ENCODE data around the gene SPATA31D3.
A peak's percentile ranks its signal among the peaks of the same experiment; 100 is the strongest.
"Not testable (repeated sequence)": the region's sequence is repeated elsewhere in the genome, so short reads cannot be mapped to it uniquely, and the experiment has no call there.

Gene SPATA31D3

DNA sequence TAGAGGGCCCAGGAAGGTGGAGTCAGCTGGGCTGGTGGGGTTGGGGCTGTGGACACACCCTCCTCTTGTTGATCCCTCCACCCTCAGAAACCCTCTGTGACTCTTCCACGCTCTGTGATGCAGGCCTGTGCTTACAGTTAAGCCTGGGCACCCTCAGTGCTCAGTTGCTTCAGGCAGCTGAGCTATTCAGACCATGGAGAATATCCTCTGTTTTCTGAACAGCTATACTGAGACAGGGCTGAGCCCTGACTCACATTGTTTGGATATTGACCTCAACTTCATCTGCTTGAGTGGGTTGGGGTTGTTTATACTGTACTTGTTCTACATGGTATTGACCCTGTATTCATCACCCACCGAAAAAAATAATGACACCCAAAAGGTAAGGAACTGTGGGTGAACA is at the start of gene SPATA31D3:
TSS of gene SPATA31D3 (plus strand) at position 108 of the 400 bp plus-strand sequence. CDS start at position 194, 86 bp downstream.
- DNase-seq (ENCODE audit: low read depth, low spot score) = not testable (repeated sequence)

DNA sequence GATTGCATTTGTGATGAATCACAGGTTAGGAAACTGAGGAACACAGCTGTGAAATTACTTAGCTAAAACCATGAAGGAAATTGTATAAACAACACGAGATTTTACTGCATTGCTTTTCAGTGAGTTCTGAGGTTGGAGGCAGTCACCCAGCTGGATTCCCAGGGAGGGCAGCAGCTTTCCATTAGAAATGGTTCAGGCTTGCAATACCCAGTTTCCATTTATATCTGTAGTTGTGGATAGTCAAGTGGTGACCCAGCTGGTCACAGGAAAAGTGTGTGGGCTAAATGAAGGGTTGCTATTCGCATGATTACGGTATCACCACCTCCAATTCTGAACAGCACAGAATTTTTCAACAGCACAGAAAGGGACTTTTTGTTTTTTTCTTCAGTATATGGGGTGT is 49.4 kb upstream of the SPATA31D3 start:
- DNase-seq (ENCODE audit: low read depth, low spot score) = no peak

DNA sequence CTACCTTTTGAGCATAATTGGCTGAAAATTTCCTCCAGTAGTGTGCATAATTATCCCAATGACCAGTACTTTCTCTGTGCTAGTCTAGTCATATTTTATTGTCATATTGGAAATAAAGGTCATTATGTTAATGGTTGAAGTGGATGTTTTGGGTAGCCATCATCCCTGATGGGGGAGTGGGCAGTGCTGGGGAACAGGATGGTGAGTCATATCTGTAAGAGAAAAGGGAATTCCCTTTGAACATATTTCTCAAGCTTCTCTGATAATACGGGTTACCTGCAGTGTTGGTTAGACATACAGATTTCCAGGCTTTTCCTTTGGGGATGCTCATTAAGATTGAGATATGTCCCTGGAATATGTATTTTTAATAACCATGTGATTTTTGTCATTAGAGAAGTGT is 48.4 kb upstream of the SPATA31D3 start:
- DNase-seq (ENCODE audit: low read depth, low spot score) = no peak

DNA sequence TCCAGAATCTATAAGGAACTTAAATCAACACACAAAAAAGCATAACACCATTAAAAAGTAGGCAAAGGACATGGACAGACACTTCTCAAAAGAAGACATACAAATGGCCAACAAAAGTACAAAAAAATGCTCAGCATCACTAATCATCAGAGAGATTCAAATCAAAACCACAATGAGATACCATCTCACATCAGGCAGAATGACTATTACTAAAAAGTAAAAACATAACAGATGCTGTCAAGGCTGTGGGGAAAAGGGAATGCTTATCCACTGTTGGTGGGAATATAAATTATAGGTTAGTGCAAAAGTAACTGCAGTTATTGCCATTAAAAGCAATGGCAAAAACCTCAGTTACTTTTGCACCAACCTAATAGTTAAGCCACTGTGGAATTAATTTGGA is 47.2 kb upstream of the SPATA31D3 start:
- DNase-seq (ENCODE audit: low read depth, low spot score) = no peak

DNA sequence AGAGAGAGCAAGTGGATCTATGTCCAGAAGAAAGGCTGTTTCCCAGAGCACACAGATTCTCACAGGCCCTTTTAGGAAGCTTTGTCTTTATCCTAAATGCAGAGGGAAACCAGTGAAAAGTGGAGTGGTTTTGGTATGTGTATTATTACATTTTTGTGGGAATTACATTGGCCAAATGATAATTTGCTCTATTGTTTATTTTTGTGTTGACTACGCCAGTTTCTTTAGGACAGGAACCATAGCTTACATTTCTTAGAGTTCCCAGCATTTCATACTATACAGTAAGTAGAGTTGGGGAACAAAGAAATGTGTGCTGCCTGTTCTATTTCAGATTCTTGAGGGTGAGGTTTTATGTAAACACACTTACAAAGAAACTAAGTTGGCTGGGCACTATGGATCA is 44.4 kb upstream of the SPATA31D3 start:
- peak; percentile 42 for DNase-seq (ENCODE audit: low read depth, low spot score)

DNA sequence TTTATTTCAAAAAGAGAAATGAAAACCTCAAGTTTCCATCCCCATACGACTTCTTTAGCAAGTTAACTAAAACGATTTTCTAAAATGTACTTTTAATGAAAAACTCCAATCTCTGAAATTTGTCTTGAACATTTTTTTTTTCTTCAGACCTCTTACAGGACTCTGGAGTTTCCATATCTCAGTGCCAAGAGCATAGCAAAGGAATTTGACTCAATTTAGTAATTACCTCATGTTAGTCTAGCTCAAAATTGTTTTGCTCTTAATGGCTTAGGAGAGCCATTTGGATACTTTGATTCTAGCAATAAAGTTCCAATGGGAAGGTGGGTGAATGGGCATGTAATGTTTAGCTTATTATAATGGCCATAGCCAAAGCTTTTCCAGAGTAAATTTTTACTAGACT is 41.1 kb upstream of the SPATA31D3 start:
- DNase-seq (ENCODE audit: low read depth, low spot score) = peak; percentile 33

DNA sequence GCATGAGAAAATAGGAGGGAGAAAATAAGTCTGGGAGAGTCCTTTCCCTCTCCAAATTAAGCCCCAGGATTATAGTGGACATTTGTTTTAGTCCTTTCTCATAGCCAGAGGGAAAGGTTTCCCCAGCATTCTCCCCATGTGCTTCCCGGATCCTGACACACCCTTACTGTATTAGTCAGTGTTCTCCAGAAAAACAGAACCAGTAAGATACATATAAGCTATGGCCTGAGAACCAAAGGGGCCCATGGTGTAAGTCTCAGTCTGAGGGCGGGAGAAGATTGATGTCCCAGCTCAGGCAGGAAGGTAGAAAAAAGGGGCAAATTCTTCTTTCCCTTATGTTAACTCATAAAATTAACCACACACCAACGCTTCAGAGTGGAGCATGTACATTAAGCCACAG is 40.7 kb upstream of the SPATA31D3 start:
- DNase-seq (ENCODE audit: low read depth, low spot score) = no peak

DNA sequence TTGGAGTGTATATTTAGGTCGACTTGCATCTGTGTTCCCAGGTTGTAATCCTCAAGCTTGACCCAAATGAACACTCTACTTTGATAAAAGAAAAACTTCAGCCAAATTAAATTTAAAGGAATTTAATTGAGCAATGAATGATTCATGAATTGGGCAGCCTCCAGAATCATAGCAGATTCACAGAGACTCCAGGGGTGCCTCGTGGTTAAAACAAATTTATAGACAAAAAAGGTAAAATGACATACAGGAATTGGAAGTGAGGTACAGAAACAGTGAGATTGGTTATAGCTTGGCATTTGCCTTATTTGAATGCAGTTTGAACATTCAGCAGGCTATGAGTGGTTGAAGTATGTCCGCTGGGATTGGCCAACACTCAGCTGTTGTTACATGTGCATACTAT is 36.6 kb upstream of the SPATA31D3 start:
- peak; percentile 32 for DNase-seq (ENCODE audit: low read depth, low spot score)

DNA sequence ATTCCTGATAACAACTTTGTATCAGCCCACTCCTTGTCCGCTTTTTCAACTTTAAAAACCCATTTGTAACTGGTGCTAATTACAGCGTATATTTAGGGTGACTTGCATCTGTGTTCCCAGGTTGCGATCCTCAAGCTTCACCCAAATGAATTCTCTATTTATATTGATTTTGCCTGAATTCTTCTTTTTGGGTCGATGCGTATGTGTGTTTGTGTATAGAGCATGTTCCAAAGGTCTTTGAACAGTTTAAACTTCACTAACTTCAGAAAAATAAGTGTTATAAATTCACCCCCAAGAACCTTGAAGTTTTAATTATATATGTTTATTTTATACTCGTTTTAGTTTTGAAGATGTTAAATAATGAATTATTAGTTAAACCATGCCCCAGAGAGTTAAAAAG is 31.2 kb upstream of the SPATA31D3 start:
- DNase-seq (ENCODE audit: low read depth, low spot score) = no peak

DNA sequence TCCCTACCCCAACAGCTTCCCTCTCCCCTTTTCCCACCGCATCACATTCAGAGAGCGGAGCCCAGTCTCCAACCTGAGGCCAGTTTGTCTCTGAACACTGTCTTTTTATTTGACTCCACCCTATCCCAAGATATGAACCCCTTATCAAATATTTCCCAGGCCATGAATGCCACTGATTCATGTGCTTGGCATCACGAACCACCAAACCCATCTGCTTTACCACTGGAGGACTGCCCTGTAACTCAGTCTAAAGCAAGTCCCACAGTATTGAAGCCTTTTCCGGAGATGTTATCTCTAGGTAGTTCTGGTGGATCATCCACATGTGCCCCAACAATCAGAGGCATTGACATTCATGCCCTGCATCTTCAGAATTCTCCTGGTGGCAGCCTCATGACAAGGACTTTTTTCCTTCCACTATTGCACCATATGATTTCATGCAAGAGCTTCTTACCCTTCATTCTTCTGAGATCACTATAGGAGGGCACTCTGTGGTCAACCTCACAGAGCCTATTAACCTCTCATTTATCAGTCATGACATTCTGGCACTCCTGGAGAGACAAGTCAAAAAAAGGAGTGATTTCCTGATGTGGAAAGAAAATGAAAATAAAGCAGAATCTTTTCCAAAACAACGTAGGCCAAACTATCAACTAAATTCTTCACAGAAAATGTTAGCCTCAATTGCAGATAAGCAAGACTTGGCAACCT is 27.3 kb upstream of the SPATA31D3 start:
- DNase-seq (ENCODE audit: low read depth, low spot score) = no peak

DNA sequence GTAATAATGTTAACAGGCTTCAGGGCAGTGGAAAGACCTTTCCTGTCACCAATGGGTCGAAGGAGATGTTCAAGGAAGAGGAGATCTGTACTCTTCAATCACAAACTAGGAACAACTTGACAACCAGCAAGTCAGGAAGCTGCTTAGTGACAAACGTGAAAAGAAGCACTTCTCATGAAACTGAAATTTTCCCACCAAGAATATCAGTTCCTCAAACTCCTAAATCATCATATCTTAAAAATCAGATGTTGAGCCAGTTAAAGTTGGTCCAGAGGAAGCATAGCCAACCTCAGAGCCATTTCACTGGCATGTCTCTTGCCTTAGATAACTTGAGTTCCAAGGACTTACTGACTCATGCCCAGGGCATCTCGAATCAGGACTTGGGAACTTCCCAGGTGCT is 24.8 kb upstream of the SPATA31D3 start:
- DNase-seq (ENCODE audit: low read depth, low spot score) = not testable (repeated sequence)

DNA sequence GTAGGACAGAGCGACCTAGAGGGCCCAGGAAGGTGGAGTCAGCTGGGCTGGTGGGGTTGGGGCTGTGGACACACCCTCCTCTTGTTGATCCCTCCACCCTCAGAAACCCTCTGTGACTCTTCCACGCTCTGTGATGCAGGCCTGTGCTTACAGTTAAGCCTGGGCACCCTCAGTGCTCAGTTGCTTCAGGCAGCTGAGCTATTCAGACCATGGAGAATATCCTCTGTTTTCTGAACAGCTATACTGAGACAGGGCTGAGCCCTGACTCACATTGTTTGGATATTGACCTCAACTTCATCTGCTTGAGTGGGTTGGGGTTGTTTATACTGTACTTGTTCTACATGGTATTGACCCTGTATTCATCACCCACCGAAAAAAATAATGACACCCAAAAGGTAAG is 15.0 kb upstream of the SPATA31D3 start, which contains the start of gene SPATA31D4:
TSS of gene SPATA31D4 (plus strand) at position 124 of the 400 bp plus-strand sequence. CDS start at position 210, 86 bp downstream.
- not testable (repeated sequence) for DNase-seq (ENCODE audit: low read depth, low spot score)

DNA sequence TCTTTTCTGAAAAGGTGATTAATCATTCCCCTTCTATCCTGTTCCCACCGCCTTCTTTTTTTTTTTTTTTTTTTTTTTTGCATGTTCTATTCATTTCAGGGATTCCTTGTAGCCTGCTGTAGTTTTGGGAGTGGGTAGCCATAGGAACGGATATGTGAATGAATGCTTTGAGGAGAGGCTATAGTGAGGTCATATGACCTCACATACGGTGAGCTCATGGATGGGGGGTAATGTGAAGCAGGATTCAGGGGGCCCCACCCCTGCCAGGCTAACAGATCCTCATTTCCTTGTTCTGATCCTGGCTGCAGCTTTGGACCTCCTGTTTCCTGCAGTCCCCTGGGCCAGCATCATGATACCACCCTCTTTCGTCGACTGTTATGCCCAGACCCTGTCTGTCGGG is 13.2 kb upstream of the SPATA31D3 start:
- DNase-seq (ENCODE audit: low read depth, low spot score) = not testable (repeated sequence)

DNA sequence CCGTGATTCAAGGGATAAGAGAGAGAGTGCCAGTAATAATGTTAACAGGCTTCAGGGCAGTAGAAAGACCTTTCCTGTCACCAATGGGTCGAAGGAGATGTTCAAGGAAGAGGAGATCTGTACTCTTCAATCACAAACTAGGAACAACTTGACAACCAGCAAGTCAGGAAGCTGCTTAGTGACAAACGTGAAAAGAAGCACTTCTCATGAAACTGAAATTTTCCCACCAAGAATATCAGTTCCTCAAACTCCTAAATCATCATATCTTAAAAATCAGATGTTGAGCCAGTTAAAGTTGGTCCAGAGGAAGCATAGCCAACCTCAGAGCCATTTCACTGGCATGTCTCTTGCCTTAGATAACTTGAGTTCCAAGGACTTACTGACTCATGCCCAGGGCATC is 9.8 kb upstream of the SPATA31D3 start:
- DNase-seq (ENCODE audit: low read depth, low spot score) = not testable (repeated sequence)

DNA sequence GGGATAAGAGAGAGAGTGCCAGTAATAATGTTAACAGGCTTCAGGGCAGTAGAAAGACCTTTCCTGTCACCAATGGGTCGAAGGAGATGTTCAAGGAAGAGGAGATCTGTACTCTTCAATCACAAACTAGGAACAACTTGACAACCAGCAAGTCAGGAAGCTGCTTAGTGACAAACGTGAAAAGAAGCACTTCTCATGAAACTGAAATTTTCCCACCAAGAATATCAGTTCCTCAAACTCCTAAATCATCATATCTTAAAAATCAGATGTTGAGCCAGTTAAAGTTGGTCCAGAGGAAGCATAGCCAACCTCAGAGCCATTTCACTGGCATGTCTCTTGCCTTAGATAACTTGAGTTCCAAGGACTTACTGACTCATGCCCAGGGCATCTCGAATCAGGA is 5.3 kb downstream of the SPATA31D3 start:
- DNase-seq (ENCODE audit: low read depth, low spot score) = not testable (repeated sequence)

DNA sequence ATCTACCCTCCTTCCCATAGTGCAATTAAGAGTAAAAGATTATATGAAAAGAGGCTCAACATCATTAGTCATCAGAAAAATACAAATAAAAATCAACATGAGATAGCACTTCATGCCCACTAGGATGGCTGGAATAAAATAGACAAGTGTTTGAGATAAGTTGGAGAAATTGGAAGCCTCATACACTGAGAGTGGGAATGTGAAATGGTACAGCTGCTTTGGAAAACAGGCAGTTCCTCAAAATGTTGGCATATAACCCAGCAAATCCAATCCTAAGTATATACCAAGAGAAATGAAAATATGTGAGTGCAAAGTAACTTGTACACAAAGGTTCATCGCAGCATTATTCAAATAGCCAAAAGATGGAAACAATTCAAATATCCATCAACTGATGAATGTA is 9.8 kb downstream of the SPATA31D3 start:
- no peak for DNase-seq (ENCODE audit: low read depth, low spot score)

DNA sequence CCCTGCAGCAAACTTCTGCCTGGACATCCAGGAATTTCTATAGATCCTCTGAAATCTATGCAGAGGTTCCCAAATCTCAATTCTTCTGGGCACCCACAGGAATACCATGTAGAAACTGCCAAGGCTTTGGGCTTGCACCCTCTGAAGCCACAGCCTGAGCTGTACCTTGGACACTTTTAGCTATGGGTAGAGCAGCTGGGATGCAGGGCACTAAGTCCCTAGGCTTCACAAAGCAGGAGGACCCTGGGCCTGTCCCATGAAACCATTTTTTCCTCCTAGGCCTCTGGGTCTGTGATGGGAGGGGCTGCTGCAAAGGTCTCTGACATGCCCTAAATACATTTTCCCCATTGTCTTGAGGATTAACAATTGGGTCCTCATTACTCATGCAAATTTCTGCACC is 12.3 kb downstream of the SPATA31D3 start:
- no peak for DNase-seq (ENCODE audit: low read depth, low spot score)

DNA sequence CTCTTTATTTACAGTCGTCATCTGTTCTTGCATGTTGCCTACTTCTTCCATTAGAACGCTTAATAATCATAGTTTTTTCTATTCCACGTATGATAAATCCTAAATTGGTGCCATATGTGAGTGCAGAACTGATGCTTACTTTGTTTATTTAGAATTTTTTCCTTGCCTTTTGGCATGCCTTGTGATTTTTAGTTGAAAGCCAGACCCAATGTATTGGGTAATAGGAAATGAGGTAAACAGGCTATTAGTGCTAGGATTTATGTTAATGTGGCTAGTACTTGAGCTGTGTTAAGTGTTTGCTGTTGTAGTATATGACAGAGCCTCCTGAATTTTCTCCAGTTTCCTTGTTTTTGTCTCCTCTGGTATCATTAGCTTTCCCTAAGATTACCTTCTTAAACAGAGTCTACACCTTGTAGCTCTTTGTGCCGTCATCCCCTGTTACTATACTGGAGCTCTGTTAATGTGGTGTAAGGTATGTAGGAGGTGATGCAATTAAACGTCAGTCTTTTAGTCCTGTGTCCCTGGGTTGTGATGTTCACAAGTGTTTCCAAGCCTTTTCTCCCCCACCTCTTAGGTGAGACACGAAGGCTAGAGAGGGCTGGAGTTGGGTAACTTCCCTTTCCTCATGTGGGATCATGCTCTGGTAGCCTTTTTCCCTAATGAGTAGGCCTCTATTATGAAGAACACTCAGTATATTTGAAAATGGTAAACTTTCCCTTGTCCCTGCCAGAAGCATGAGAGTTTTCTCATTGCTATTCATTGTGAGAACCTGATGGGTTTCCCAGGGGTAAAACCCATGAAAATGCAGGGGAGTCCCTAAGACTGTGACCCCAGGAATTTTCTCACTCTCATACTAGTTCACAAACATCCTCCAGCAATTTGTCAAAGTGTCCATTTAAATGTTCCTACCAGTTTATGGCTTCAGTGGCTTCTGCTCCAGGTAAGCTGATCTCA is 21.2 kb downstream of the SPATA31D3 start:
- no peak for DNase-seq (ENCODE audit: low read depth, low spot score)

DNA sequence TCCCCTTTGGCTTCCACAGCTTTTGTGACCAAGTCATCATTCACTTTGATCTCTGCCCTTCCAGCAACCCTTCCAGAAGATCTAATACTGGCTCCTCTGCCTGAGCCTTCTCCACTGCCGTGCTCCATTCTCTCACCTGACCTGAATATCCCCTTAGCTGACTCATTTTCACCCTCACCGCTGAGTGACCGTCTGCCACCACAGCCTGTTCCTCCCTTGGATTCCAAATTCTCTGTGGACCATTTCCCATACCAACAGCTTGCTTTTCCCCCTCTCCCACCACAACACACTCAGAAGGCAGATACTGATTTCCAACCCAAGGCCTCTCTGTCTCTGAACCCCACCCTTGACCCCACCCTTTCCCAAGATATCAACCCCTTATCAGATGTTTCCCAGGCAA is 24.7 kb downstream of the SPATA31D3 start:
- no peak for DNase-seq (ENCODE audit: low read depth, low spot score)

DNA sequence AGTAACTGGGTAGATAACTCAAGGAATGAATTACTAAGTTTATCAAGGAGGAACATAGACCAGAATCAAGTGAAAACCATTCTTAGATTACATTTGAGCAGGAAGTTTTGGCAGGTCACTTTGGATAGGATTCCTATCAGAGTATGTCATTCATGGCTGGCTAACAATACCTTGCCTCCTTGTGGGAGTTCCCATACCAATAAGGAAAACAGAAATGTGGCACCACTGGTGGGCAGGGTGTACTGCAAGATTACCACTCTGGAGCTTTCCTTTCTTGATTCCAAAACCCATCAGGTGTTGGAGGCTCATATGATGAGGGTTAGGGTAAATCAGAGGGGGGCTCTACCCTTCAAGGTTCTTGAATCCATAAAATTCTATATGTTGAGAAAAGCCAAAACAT is 26.7 kb downstream of the SPATA31D3 start:
- DNase-seq (ENCODE audit: low read depth, low spot score) = peak; percentile 47

DNA sequence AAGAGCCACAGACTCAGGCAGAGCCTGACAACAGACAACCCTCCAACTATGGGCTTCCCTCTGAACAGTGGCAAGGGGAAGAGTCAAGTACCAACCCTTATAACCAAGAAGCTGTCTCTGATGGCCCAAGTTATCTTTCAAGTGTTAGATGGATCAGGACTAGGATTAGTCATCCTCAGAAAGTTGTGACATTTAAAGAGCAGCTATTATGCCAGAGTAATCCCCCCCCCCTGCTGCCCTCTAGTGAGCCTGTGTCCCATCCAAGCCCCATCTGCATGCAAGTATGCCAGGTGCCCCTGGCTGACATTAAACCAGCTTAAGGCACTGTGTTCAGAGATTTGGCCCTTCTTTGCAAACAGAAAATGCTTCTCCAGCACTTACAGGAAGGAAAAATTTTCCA is 28.4 kb downstream of the SPATA31D3 start:
- DNase-seq (ENCODE audit: low read depth, low spot score) = no peak

DNA sequence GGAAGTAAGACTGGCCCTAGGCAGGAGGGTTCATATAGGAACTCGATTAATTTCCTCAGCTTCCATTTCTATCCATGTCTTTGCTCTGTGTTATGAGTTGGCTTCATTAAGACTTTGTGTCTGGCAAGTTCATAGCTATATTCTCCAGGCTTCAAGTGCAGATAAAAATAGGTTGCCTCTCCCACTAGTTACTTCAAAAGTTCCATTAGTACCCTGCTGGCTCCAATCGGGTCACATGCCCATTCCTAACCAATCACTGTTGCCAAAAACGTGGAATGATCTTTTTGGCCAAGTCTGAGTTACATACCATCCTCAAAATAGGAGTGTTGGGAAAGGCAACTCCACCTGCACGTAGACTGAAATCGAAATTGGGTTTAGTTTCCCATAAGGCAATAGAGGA is 31.5 kb downstream of the SPATA31D3 start:
- DNase-seq (ENCODE audit: low read depth, low spot score) = no peak

DNA sequence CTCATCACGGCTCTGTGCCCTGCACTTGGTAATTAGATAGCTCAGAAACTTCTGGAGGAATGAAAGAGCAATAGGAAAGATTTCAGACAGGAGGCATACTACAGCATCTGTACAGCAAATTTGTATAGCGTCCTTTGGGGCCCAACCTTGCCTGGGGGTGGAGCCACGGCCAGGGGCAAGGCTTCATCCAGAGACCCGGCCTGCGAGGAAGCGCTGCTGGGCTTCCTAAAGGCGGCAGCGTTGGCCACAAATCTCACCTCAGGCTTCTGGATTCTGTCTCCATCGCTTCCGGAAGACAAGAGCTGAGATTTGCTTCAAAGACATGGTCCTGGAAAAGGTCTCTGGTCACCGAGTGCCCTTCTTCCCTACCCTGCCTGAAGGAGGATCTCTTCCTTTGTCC is 33.1 kb downstream of the SPATA31D3 start:
- no peak for DNase-seq (ENCODE audit: low read depth, low spot score)

Measured in astrocyte of the hippocampus (primary cell).